Measurements from ENCODE around the gene KRT5.

- TF ChIP-seq POLR2A (IDR thresholded peaks at IDR 0.05) (no peak), CTCF (IDR thresholded peaks at IDR 0.05) (no peak)
These were observed 25.7 kb downstream of the KRT5 start for GRCh38 chr12:52494518-52494917.

Data from body of pancreas (tissue), 4 donors.